DND-41 (cell line): ENCODE measurements around the gene OTUD7B.

Source experiments
- ATAC-seq: fragments of 200-7000 bp; cut with Tn5 transposase; 3 replicates; pipeline ENCODE4 v1.9.1; 2021; ENCODE audit warnings: low read depth; ENCODE audit not compliant: insufficient read depth
- DNase-seq: peaks from one replicate; pipeline ENCODE4 v3.0.0-alpha.2; 2020
- H2AFZ ChIP-seq: 2 replicates; pipeline ENCODE4 v1.6.0; 2012; ENCODE audit warnings: low read depth, low read length
- H3K27ac ChIP-seq: 2 replicates; pipeline ENCODE4 v1.5.1; 2012; ENCODE audit warnings: low read length, inconsistent platforms
- H3K27me3 ChIP-seq: fragments of 200-600 bp; sonication (generic); 2 replicates; pipeline ENCODE4 v1.6.0; 2012; ENCODE audit warnings: low read length, mild to moderate bottlenecking, inconsistent platforms; ENCODE audit not compliant: insufficient read depth, poor library complexity
- H3K36me3 ChIP-seq: 2 replicates; pipeline ENCODE4 v1.5.1; 2012; ENCODE audit warnings: low read length, inconsistent platforms; ENCODE audit not compliant: insufficient read depth
- H3K4me1 ChIP-seq: 2 replicates; pipeline ENCODE4 v1.5.1; 2012; ENCODE audit warnings: mild to moderate bottlenecking, low read length; ENCODE audit not compliant: insufficient read depth
- H3K4me2 ChIP-seq: 2 replicates; pipeline ENCODE4 v1.6.0; 2012; ENCODE audit warnings: mild to moderate bottlenecking, moderate library complexity, low read length, inconsistent platforms; ENCODE audit not compliant: insufficient read depth
- H3K4me3 ChIP-seq, 2 experiments: fragments of 200-600 bp in 1 of 2; shearing (Covaris generic) in 1 of 2; 2 replicates each; pipeline ENCODE4 v1.5.1; 2012 to 2016; ENCODE audit warnings: inconsistent platforms in 2 of 2, low read length in 2 of 2, mild to moderate bottlenecking in 2 of 2, low read depth in 1 of 2, moderate library complexity in 1 of 2
- H3K79me2 ChIP-seq: 2 replicates; pipeline ENCODE4 v1.6.0; 2012; ENCODE audit warnings: low read length, inconsistent platforms; ENCODE audit not compliant: insufficient read depth
- H3K9ac ChIP-seq: 2 replicates; pipeline ENCODE4 v1.6.0; 2012; ENCODE audit warnings: low read depth, mild to moderate bottlenecking, inconsistent platforms, low read length, moderate library complexity
- H3K9me3 ChIP-seq: 2 replicates; pipeline ENCODE4 v1.5.1; 2012; ENCODE audit warnings: low read length, moderate library complexity, mild to moderate bottlenecking, inconsistent platforms; ENCODE audit not compliant: insufficient read depth, severe bottlenecking
- H4K20me1 ChIP-seq: 2 replicates; pipeline ENCODE4 v1.6.0; 2012; ENCODE audit warnings: low read length; ENCODE audit not compliant: insufficient read depth
- EZH2 ChIP-seq: IDR thresholded peaks from 3 replicates; pipeline ENCODE4 v1.6.1; 2012; ENCODE audit warnings: borderline replicate concordance, low read depth, mild to moderate bottlenecking, moderate library complexity, low read length, inconsistent platforms; ENCODE audit not compliant: severe bottlenecking
- TF ChIP-seq, protein P1 (sequence below): IDR thresholded peaks from 2 replicates; pipeline ENCODE4 v1.5.1; 2012; ENCODE audit warnings: borderline replicate concordance, low read length, moderate library complexity, mild to moderate bottlenecking; ENCODE audit not compliant: poor library complexity, severe bottlenecking; ENCODE audit errors: extremely low read depth

The OTUD7B gene

DNA sequence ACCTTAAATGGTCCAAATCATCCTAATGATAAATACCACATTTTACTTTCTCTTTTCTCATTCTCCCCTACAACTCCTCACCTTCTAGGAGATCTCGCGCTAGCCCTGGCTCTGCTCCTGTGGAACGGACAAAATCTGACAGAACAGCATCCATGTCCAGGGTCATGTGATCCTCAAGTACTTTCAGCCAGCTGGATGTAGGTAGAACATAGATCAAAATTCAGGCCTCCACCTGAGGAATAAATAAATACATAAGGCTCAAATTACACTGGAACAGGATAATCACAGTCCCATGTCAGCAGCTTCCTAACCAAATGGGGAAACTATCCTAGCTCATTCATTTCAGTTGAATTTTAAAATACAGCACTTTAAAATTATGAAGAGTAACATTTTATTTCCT, 33.2 kb downstream of the OTUD7B start:
- Histone ChIP-seq H3K27ac (no peak overlapping the region), H3K27me3 (no peaks in the 10 kb centered on the region), H3K4me2 (no peak overlapping the region), H2AFZ (no peak overlapping the region), H3K9ac (no peak overlapping the region), H3K79me2 (no peaks in the 10 kb centered on the region), H3K9me3 (no peaks in the 10 kb centered on the region), H3K36me3 (no peaks in the 10 kb centered on the region), H3K4me1 (no peaks in the 10 kb centered on the region), H4K20me1 (no peaks in the 10 kb centered on the region), H3K4me3 (no peak overlapping the region)
- DNase-seq (no peak), ATAC-seq (no peak)
- TF ChIP-seq, protein P1, sequence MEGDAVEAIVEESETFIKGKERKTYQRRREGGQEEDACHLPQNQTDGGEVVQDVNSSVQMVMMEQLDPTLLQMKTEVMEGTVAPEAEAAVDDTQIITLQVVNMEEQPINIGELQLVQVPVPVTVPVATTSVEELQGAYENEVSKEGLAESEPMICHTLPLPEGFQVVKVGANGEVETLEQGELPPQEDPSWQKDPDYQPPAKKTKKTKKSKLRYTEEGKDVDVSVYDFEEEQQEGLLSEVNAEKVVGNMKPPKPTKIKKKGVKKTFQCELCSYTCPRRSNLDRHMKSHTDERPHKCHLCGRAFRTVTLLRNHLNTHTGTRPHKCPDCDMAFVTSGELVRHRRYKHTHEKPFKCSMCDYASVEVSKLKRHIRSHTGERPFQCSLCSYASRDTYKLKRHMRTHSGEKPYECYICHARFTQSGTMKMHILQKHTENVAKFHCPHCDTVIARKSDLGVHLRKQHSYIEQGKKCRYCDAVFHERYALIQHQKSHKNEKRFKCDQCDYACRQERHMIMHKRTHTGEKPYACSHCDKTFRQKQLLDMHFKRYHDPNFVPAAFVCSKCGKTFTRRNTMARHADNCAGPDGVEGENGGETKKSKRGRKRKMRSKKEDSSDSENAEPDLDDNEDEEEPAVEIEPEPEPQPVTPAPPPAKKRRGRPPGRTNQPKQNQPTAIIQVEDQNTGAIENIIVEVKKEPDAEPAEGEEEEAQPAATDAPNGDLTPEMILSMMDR = no peak
- TF ChIP-seq EZH2 = no peak

DNA sequence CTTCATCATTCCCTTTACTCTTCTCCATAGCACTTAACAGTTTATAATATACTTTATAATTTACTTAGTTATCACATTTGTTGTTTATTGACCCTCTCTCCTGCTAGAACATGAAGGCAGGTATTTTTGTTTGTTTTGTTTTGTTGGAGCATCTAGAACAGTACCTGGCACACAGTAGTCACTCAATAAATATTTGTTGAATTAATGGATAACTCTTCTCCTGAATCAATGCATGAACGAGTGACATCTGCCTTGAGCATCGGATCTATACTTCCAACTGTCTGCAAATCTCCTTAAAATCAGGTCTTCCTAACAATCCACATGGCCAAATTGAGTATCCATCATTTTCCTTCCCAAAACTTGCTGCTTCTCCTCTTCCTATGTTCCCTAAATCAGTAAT, 38.0 kb downstream of the OTUD7B start:
- no peak overlapping the region for H3K9ac ChIP-seq
- H3K36me3 ChIP-seq = no peaks in the 10 kb centered on the region
- DNase-seq (no peak), ATAC-seq (no peak)
- no peak overlapping the region for H3K4me2 ChIP-seq
- H3K9me3 ChIP-seq = no peaks in the 10 kb centered on the region
- H3K4me1 ChIP-seq = no peaks in the 10 kb centered on the region
- no peaks in the 10 kb centered on the region for H3K79me2 ChIP-seq
- H3K4me3 ChIP-seq = no peak overlapping the region
- TF ChIP-seq, protein P1 = no peak
- H3K27ac ChIP-seq = no peak overlapping the region
- no peaks in the 10 kb centered on the region for H4K20me1 ChIP-seq
- no peaks in the 10 kb centered on the region for H3K27me3 ChIP-seq
- H2AFZ ChIP-seq = no peak overlapping the region

DNA sequence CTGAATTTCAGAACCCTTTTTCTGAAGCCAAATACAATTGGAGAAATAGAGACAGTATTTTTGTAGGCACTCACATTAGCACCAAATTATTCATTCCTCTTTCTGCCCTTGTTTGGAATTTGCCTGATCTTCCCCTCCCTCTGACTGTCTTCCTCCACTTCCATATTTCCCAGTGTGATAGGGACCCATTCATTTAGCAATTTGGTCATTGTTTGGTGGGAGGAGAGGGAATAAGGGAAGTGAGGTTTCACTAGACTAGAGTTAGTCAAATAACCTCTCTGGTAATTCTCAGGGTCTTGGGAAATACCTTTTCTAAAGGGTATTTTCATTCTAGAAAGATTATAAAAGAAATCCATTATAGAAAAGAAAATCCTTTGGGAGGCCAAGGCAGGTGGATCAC, 42.9 kb downstream of the OTUD7B start:
- Histone ChIP-seq H3K4me1 (no peaks in the 10 kb centered on the region), H3K4me2 (no peak overlapping the region), H3K27me3 (no peaks in the 10 kb centered on the region), H4K20me1 (no peaks in the 10 kb centered on the region), H3K36me3 (no peaks in the 10 kb centered on the region), H3K79me2 (no peaks in the 10 kb centered on the region), H3K9ac (no peak overlapping the region), H3K27ac (no peak overlapping the region), H3K9me3 (no peaks in the 10 kb centered on the region), H3K4me3 (no peak overlapping the region), H2AFZ (no peak overlapping the region)
- no peak for TF ChIP-seq EZH2
- TF ChIP-seq, protein P1 = no peak
- ATAC-seq (no peak), DNase-seq (no peak)

DNA sequence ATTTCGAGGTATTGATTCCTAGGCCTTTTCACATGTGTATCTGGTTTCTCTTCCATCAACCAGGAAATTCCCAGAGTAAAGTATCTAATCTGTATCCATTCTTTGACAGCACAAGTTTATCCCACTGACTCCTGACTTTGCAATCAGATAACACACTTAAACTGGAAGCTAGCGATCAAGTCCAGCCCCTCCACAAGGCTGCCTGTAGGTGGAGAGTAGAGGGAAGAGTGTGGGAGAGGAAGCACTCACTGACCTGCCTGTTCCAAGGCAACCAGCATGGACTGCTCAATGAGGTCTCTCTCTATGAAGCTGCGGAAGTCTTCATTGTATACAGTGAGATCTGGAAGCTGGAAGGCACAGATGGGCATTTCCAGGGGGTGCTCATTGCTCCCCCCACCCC, 43.5 kb downstream of the OTUD7B start:
- H3K79me2 ChIP-seq = no peaks in the 10 kb centered on the region
- no peaks in the 10 kb centered on the region for H3K9me3 ChIP-seq
- H3K4me1 ChIP-seq = peaks cover 5% of the 10 kb centered on the region
- no peak overlapping the region for H3K4me3 ChIP-seq
- DNase-seq = no peak
- no peak overlapping the region for H3K9ac ChIP-seq
- no peak overlapping the region for H2AFZ ChIP-seq
- TF ChIP-seq, protein P1 = no peak
- TF ChIP-seq EZH2 = no peak
- H3K4me2 ChIP-seq = no peak overlapping the region
- no peaks in the 10 kb centered on the region for H3K36me3 ChIP-seq
- no peaks in the 10 kb centered on the region for H3K27me3 ChIP-seq
- no peaks in the 10 kb centered on the region for H4K20me1 ChIP-seq
- ATAC-seq = no peak
- no peak overlapping the region for H3K27ac ChIP-seq
